HG03045 (cell line): ENCODE measurements around the gene BAHD1.
"Not testable (repeated sequence)": the region's sequence is repeated elsewhere in the genome, so short reads cannot be mapped to it uniquely, and the experiment has no call there.

ENCODE experiments used
- ATAC-seq: cut with Tn5 transposase; IDR thresholded peaks from one replicate; pipeline ENCODE4 v1.9.1; 2021; ENCODE audit warnings: mild to moderate bottlenecking, moderate library complexity; ENCODE audit not compliant: unreplicated experiment

BAHD1 gene

GRCh38 chr15:40443255-40443654 lies 2.5 kb downstream of the BAHD1 start:
- no peak for ATAC-seq

- no peak for ATAC-seq
These were observed 3.1 kb downstream of the BAHD1 start for GRCh38 chr15:40443846-40444245.

GRCh38 chr15:40444736-40445135 lies 4.0 kb downstream of the BAHD1 start:
- no peak for ATAC-seq

GRCh38 chr15:40445421-40445922 lies 4.7 kb downstream of the BAHD1 start:
- no peak for ATAC-seq

- ATAC-seq, result no peak
These were observed 5.4 kb downstream of the BAHD1 start for GRCh38 chr15:40446144-40446543.

- ATAC-seq, result no peak
These were observed 7.6 kb downstream of the BAHD1 start for GRCh38 chr15:40448354-40448753.

GRCh38 chr15:40449275-40449674 lies 8.5 kb downstream of the BAHD1 start:
- no peak for ATAC-seq

GRCh38 chr15:40450047-40450446 lies 9.3 kb downstream of the BAHD1 start:
- no peak for ATAC-seq

GRCh38 chr15:40451527-40452158 lies 10.9 kb downstream of the BAHD1 start:
- ATAC-seq, result no peak

- ATAC-seq, result no peak
These were observed 11.7 kb downstream of the BAHD1 start for GRCh38 chr15:40452296-40453090.

GRCh38 chr15:40453941-40454340 lies 13.2 kb downstream of the BAHD1 start:
- not testable (repeated sequence) for ATAC-seq

GRCh38 chr15:40454904-40455391 lies 14.2 kb downstream of the BAHD1 start:
- ATAC-seq, result no peak

- no peak for ATAC-seq
These were observed 15.6 kb downstream of the BAHD1 start for GRCh38 chr15:40456299-40456712.

- no peak for ATAC-seq
These were observed 16.0 kb downstream of the BAHD1 start for GRCh38 chr15:40456738-40457137.

- ATAC-seq, result no peak
These were observed 18.0 kb downstream of the BAHD1 start for GRCh38 chr15:40458495-40459371.

- no peak for ATAC-seq
These were observed 18.8 kb downstream of the BAHD1 start for GRCh38 chr15:40459391-40460015.

- ATAC-seq, result no peak
These were observed 19.7 kb downstream of the BAHD1 start for GRCh38 chr15:40460404-40460803.

GRCh38 chr15:40461958-40462357 lies 21.2 kb downstream of the BAHD1 start:
- ATAC-seq, result no peak

GRCh38 chr15:40463279-40463678 lies 22.5 kb downstream of the BAHD1 start:
- ATAC-seq, result no peak

- ATAC-seq, result no peak
These were observed 23.3 kb downstream of the BAHD1 start for GRCh38 chr15:40463886-40464545.
